PC-3 (cell line): Measurements from ENCODE around the gene GPR107. TPM values are rescaled to one million over a fixed set of nuclear protein-coding genes. Genes with fewer than 3 reads are reported as not detected.

Experiments
- ATAC-seq: fragments of 200-7000 bp; cut with Tn5 transposase; 2 replicates; pipeline ENCODE4 v1.9.1; 2020; ENCODE audit warnings: mild to moderate bottlenecking, moderate library complexity
- BruUV-seq: library from RNA; stranded (reverse); fragments of 400-500 nt; replicated peaks from 2 replicates; lab custom pipeline; 2021; lab: Mats Ljungman, UMichigan
- CTCF ChIA-PET: fragments of 300-600 bp; sonication (Branson Sonifier 250); formaldehyde crosslinking; loops from one replicate; lab custom pipeline; 2022; ENCODE audit warnings: antibody characterized with exemption; lab: Charles Lee
- POLR2A ChIA-PET: fragments of 300-600 bp; sonication (Branson Sonifier 250); formaldehyde crosslinking; loops from one replicate; lab custom pipeline; 2022; ENCODE audit warnings: antibody characterized with exemption; ENCODE audit not compliant: unreplicated experiment; lab: Charles Lee
- DNase-seq: peaks from one replicate; pipeline ENCODE4 v3.0.0-alpha.2; 2015
- H2AFZ ChIP-seq: fragments of 300-600 bp; sonication (generic); 2 replicates; pipeline ENCODE4 v1.6.0; 2016; ENCODE audit warnings: antibody characterized with exemption, low read length
- H3F3A ChIP-seq: fragments of 300-600 bp; sonication (generic); one replicate; pipeline ENCODE4 v1.6.0; 2017; ENCODE audit warnings: antibody characterized with exemption, low read length, control low read depth, mild to moderate bottlenecking; ENCODE audit not compliant: unreplicated experiment
- H3K27ac ChIP-seq: fragments of 300-600 bp; sonication (generic); 2 replicates; pipeline ENCODE4 v1.5.1; 2016; ENCODE audit warnings: mild to moderate bottlenecking, low read length
- H3K27me3 ChIP-seq: fragments of 300-600 bp; sonication (generic); 2 replicates; pipeline ENCODE4 v1.6.1; 2016; ENCODE audit warnings: low read length, mixed read lengths
- H3K36me3 ChIP-seq: fragments of 300-600 bp; sonication (generic); 2 replicates; pipeline ENCODE4 v1.6.1; 2016; ENCODE audit warnings: low read depth, mixed run types, low read length, mixed read lengths
- H3K4me1 ChIP-seq: fragments of 300-600 bp; sonication (generic); 2 replicates; pipeline ENCODE4 v1.5.1; 2016; ENCODE audit warnings: low read length; ENCODE audit not compliant: insufficient read depth
- H3K4me2 ChIP-seq: fragments of 300-600 bp; sonication (generic); 2 replicates; pipeline ENCODE4 v1.6.0; 2016; ENCODE audit warnings: low read length
- H3K4me3 ChIP-seq: fragments of 300-600 bp; sonication (generic); 2 replicates; pipeline ENCODE4 v1.5.1; 2016; ENCODE audit warnings: mild to moderate bottlenecking, low read length, mixed read lengths
- H3K79me2 ChIP-seq: fragments of 300-600 bp; sonication (generic); 2 replicates; pipeline ENCODE4 v1.6.1; 2017; ENCODE audit warnings: low read length, mixed read lengths
- H3K9ac ChIP-seq: fragments of 300-600 bp; sonication (generic); 2 replicates; pipeline ENCODE4 v1.6.0; 2016; ENCODE audit warnings: mild to moderate bottlenecking, low read length
- H3K9me2 ChIP-seq: fragments of 300-600 bp; sonication (generic); replicated peaks from 2 replicates; pipeline ENCODE4 v1.6.1; 2016; ENCODE audit warnings: mixed run types, low read length, mixed read lengths
- H3K9me3 ChIP-seq: fragments of 300-600 bp; sonication (generic); 2 replicates; pipeline ENCODE4 v1.6.1; 2016; ENCODE audit warnings: low read length, mixed read lengths
- H4K20me1 ChIP-seq: fragments of 300-600 bp; sonication (generic); 2 replicates; pipeline ENCODE4 v1.6.1; 2016; ENCODE audit warnings: low read length, mixed read lengths
- CTCF ChIP-seq: fragments of 300-600 bp; sonication (generic); conservative IDR thresholded peaks from 2 replicates; pipeline ENCODE4 v1.5.1; 2017; ENCODE audit warnings: antibody characterized with exemption, low read depth, mild to moderate bottlenecking, low read length
- EZH2 ChIP-seq: fragments of 300-600 bp; sonication (generic); IDR thresholded peaks from one replicate; pipeline ENCODE4 v1.6.1; 2017; ENCODE audit warnings: antibody characterized with exemption, mild to moderate bottlenecking, low read length; ENCODE audit not compliant: unreplicated experiment
- EZH2phosphoT487 ChIP-seq: fragments of 300-600 bp; sonication (generic); IDR thresholded peaks from 2 replicates; pipeline ENCODE4 v1.6.1; 2018; ENCODE audit warnings: mild to moderate bottlenecking, antibody characterized with exemption, low read length, borderline replicate concordance
- intact Hi-C: fragments of 100-400 bp; cut with micrococcal nuclease; formaldehyde crosslinking; loops from 2 replicates; pipeline ENCODE4 v1.9.0; 2023
- total RNA-seq: library from RNA; depleted of rRNA; stranded (reverse); fragments of >200 nt; gene quantifications from 2 replicates; pipeline ENCODE4 v1.2.3, GENCODE V29; 2014

The GPR107 gene
- total RNA-seq, 1 experiment from 2014 or later = 11.4 TPM

DNA sequence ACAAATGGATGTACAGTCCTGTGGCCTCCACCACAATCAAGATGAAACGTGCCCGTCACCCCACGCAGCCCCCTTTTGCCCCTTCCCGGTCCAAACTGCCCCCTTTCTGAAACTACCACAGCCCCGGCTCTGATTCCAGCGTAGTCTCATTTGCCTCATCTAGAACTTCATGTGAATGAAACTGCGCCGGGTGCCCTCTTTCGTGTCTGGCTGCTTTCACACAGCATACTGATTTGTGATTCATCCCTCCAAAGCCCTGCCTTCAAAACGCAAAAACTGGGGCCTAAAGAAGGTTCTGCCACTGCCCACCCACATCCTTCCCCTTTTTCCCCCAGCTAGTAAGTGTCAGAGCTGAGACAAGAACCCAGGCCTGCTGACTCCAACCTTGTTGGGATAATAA, 87.0 kb downstream of the GPR107 start:
- intact Hi-C loops = no loop called here
- H3F3A ChIP-seq = no peaks in the 10 kb centered on the region
- no peaks in the 10 kb centered on the region for H3K9me2 ChIP-seq
- H3K4me3 ChIP-seq = no peak overlapping the region
- TF ChIP-seq EZH2phosphoT487 (no peak), EZH2 (no peak), CTCF (no peak)
- no peaks in the 10 kb centered on the region for H3K79me2 ChIP-seq
- no peaks in the 10 kb centered on the region for H4K20me1 ChIP-seq
- no peaks in the 10 kb centered on the region for H3K9me3 ChIP-seq
- H2AFZ ChIP-seq = no peak overlapping the region
- H3K27ac ChIP-seq = no peak overlapping the region
- POLR2A ChIA-PET = no interaction called here
- no peak for ATAC-seq
- DNase-seq = no peak
- H3K27me3 ChIP-seq = no peaks in the 10 kb centered on the region
- CTCF ChIA-PET = no interaction called here
- BruUV-seq = no TSS peak
- H3K4me2 ChIP-seq = no peak overlapping the region
- no peak overlapping the region for H3K9ac ChIP-seq
- no peaks in the 10 kb centered on the region for H3K4me1 ChIP-seq
- no peaks in the 10 kb centered on the region for H3K36me3 ChIP-seq

DNA sequence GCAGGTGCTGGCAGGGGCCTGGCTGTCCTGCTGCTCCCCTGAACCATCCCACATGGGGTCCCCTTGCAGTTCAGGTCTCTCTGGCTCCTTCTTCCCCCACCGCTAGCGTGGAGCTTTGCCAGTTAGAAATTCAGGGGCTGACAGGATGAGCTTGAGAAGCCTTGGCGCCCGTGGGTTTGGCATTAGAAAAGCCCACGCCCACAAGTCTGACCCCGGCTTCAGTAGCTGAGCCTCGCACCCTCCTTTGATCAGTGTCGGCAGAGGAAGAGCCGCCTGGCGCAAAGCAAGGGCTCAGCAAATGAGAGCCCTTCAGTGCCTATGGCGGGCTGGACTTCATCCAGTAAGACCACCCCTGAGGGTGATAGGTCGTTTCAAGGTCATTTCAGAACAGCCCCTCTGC, 88.3 kb downstream of the GPR107 start:
- H3K27ac ChIP-seq = no peak overlapping the region
- H3F3A ChIP-seq = no peaks in the 10 kb centered on the region
- H3K27me3 ChIP-seq = no peaks in the 10 kb centered on the region
- POLR2A ChIA-PET = no interaction called here
- no peaks in the 10 kb centered on the region for H3K36me3 ChIP-seq
- H3K4me3 ChIP-seq = no peak overlapping the region
- no peak overlapping the region for H3K9ac ChIP-seq
- intact Hi-C loops = no loop called here
- no peaks in the 10 kb centered on the region for H3K4me1 ChIP-seq
- H3K9me3 ChIP-seq = no peaks in the 10 kb centered on the region
- DNase-seq = no peak
- H3K4me2 ChIP-seq = no peak overlapping the region
- CTCF ChIA-PET = no interaction called here
- H3K79me2 ChIP-seq = no peaks in the 10 kb centered on the region
- no TSS peak for BruUV-seq
- no peaks in the 10 kb centered on the region for H4K20me1 ChIP-seq
- ATAC-seq = no peak
- H3K9me2 ChIP-seq = no peaks in the 10 kb centered on the region
- TF ChIP-seq EZH2 (no peak), CTCF (no peak), EZH2phosphoT487 (no peak)
- no peak overlapping the region for H2AFZ ChIP-seq

- DNase-seq = no peak
- intact Hi-C loops = no loop called here
- no peaks in the 10 kb centered on the region for H3K27me3 ChIP-seq
- no peak overlapping the region for H2AFZ ChIP-seq
- POLR2A ChIA-PET = no interaction called here
- no peak overlapping the region for H3K4me3 ChIP-seq
- H3K27ac ChIP-seq = no peak overlapping the region
- no peaks in the 10 kb centered on the region for H3K79me2 ChIP-seq
- no peaks in the 10 kb centered on the region for H3K9me2 ChIP-seq
- no peaks in the 10 kb centered on the region for H3K9me3 ChIP-seq
- CTCF ChIA-PET = no interaction called here
- TF ChIP-seq CTCF = no peak
- no peak for TF ChIP-seq EZH2phosphoT487
- TF ChIP-seq EZH2 = no peak
- no peaks in the 10 kb centered on the region for H3K36me3 ChIP-seq
- no peak for ATAC-seq
- no peaks in the 10 kb centered on the region for H4K20me1 ChIP-seq
- H3F3A ChIP-seq = no peaks in the 10 kb centered on the region
- H3K4me2 ChIP-seq = no peak overlapping the region
- H3K4me1 ChIP-seq = no peaks in the 10 kb centered on the region
- BruUV-seq = no TSS peak
- H3K9ac ChIP-seq = no peak overlapping the region
Measured at GRCh38 chr9:130142641-130143040, 88.9 kb downstream of the GPR107 start.
